HG02938 (cell line): ENCODE data around the gene CAPN13.

Source experiments
- ATAC-seq: cut with Tn5 transposase; IDR thresholded peaks from one replicate; pipeline ENCODE4 v1.9.1; 2021; ENCODE audit warnings: mild to moderate bottlenecking, moderate library complexity; ENCODE audit not compliant: unreplicated experiment

Gene CAPN13

GRCh38 chr2:30684516-30684915, 122.7 kb downstream of the CAPN13 start:
- ATAC-seq, result no peak

- ATAC-seq, result no peak
These were observed 123.2 kb downstream of the CAPN13 start for GRCh38 chr2:30684026-30684425.

- no peak for ATAC-seq
These were observed 123.8 kb downstream of the CAPN13 start for GRCh38 chr2:30683236-30683956.

- no peak for ATAC-seq
These were observed 126.2 kb downstream of the CAPN13 start for GRCh38 chr2:30681022-30681421.

- no peak for ATAC-seq
These were observed 127.1 kb downstream of the CAPN13 start for GRCh38 chr2:30680121-30680520.

- ATAC-seq, result no peak
These were observed 127.7 kb downstream of the CAPN13 start for GRCh38 chr2:30679426-30680088.

GRCh38 chr2:30678410-30679137, 128.7 kb downstream of the CAPN13 start:
- ATAC-seq, result no peak

GRCh38 chr2:30677861-30678385, 129.3 kb downstream of the CAPN13 start:
- ATAC-seq, result no peak

- no peak for ATAC-seq
These were observed 130.0 kb downstream of the CAPN13 start for GRCh38 chr2:30677231-30677630.

GRCh38 chr2:30675758-30676157, 131.5 kb downstream of the CAPN13 start:
- no peak for ATAC-seq

GRCh38 chr2:30673127-30673526, 134.1 kb downstream of the CAPN13 start:
- no peak for ATAC-seq
